ENCODE data around the gene ONECUT3.

The ONECUT3 gene

DNA sequence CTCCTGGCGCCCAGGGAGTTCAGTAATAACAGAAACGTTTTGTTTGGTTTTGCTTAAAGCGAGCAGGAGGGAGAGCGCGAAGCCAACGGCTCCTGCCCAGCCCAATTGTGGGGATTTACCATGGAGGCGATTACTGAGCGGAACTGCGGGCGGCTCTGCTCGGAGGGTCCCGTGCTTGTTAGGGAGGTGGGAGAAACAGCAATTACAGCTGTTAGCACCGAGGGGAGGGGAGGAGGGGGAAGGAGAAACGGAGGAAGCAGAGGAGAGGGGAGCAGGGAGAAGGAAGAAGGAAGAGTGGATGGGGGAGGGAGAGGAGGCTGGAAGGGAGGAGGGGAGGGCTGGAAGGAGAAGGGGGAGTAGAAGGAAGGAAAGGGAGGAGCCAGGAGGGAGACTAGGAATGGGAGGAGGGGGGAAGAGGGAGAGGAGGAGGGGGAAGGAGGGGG is 7.7 kb upstream of the ONECUT3 start (continued):
- TF ChIP-seq ZNF121 (tag by site-specific recombination; IDR thresholded peaks at IDR 0.05) (no peak), ZNF292 (tag by site-specific recombination; IDR thresholded peaks at IDR 0.05; ENCODE audit: borderline replicate concordance, low read depth) (no peak), ZNF157 (tag by site-specific recombination; IDR thresholded peaks at IDR 0.05) (no peak), ZNF544 (tag by site-specific recombination; IDR thresholded peaks at IDR 0.05) (no peak), ZNF624 (tag by site-specific recombination; IDR thresholded peaks at IDR 0.05) (no peak), ZNF23 (tag by site-specific recombination; IDR thresholded peaks at IDR 0.05; ENCODE audit: borderline replicate concordance) (no peak), ZFP41 (tag by site-specific recombination; IDR thresholded peaks at IDR 0.05; ENCODE audit: borderline replicate concordance) (no peak), ZNF248 (tag by site-specific recombination; IDR thresholded peaks at IDR 0.05) (no peak), ZNF560 (tag by site-specific recombination; IDR thresholded peaks at IDR 0.05; ENCODE audit: borderline replicate concordance) (no peak), ZNF670 (tag by site-specific recombination; IDR thresholded peaks at IDR 0.05; ENCODE audit: low read depth) (no peak), ZNF354C (tag by site-specific recombination; IDR thresholded peaks at IDR 0.05; ENCODE audit: borderline replicate concordance, low read depth) (no peak), ZNF366 (tag by site-specific recombination; conservative IDR thresholded peaks at IDR 0.05) (peak; percentile 81), ZNF555 (tag by site-specific recombination; conservative IDR thresholded peaks at IDR 0.05) (no peak), ZNF214 (tag by site-specific recombination; IDR thresholded peaks at IDR 0.05; ENCODE audit: borderline replicate concordance) (no peak), ZNF830 (tag by site-specific recombination; IDR thresholded peaks at IDR 0.05; ENCODE audit: low read depth) (no peak), ZSCAN23 (tag by site-specific recombination; IDR thresholded peaks at IDR 0.05) (no peak), ZNF664 (tag by site-specific recombination; IDR thresholded peaks at IDR 0.05) (no peak), YY2 (tag by site-specific recombination; IDR thresholded peaks at IDR 0.05) (no peak), HOXD13 (CRISPR knock-in tag; IDR thresholded peaks at IDR 0.05; ENCODE audit: borderline replicate concordance) (no peak), ZFP69B (tag by site-specific recombination; IDR thresholded peaks at IDR 0.05) (no peak), REPIN1 (tag by site-specific recombination; IDR thresholded peaks at IDR 0.05; ENCODE audit: low read depth) (no peak), ZNF558 (tag by site-specific recombination; IDR thresholded peaks at IDR 0.05) (no peak), ZBTB48 (tag by site-specific recombination; IDR thresholded peaks at IDR 0.05) (peak; percentile 47; the same call in 1 of the 2 replicates), ZNF37A (tag by site-specific recombination; IDR thresholded peaks at IDR 0.05) (no peak)
- TF ChIP-seq, protein P1, sequence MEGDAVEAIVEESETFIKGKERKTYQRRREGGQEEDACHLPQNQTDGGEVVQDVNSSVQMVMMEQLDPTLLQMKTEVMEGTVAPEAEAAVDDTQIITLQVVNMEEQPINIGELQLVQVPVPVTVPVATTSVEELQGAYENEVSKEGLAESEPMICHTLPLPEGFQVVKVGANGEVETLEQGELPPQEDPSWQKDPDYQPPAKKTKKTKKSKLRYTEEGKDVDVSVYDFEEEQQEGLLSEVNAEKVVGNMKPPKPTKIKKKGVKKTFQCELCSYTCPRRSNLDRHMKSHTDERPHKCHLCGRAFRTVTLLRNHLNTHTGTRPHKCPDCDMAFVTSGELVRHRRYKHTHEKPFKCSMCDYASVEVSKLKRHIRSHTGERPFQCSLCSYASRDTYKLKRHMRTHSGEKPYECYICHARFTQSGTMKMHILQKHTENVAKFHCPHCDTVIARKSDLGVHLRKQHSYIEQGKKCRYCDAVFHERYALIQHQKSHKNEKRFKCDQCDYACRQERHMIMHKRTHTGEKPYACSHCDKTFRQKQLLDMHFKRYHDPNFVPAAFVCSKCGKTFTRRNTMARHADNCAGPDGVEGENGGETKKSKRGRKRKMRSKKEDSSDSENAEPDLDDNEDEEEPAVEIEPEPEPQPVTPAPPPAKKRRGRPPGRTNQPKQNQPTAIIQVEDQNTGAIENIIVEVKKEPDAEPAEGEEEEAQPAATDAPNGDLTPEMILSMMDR (tag by site-specific recombination; IDR thresholded peaks at IDR 0.05), result no peak
- TF ChIP-seq, protein P2, sequence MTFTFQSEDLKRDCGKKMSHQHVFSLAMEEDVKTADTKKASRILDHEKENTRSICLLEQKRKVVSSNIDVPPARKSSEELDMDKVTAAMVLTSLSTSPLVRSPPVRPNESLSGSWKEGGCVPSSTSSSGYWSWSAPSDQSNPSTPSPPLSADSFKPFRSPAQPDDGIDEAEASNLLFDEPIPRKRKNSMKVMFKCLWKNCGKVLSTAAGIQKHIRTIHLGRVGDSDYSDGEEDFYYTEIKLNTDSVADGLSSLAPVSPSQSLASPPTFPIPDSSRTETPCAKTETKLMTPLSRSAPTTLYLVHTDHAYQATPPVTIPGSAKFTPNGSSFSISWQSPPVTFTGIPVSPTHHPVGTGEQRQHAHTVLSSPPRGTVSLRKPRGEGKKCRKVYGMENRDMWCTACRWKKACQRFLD (tag by site-specific recombination; IDR thresholded peaks at IDR 0.05), result no peak
- TF ChIP-seq, protein P3, sequence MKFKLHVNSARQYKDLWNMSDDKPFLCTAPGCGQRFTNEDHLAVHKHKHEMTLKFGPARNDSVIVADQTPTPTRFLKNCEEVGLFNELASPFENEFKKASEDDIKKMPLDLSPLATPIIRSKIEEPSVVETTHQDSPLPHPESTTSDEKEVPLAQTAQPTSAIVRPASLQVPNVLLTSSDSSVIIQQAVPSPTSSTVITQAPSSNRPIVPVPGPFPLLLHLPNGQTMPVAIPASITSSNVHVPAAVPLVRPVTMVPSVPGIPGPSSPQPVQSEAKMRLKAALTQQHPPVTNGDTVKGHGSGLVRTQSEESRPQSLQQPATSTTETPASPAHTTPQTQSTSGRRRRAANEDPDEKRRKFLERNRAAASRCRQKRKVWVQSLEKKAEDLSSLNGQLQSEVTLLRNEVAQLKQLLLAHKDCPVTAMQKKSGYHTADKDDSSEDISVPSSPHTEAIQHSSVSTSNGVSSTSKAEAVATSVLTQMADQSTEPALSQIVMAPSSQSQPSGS (tag by site-specific recombination; IDR thresholded peaks at IDR 0.05; ENCODE audit: low read depth), result no peak
- TF ChIP-seq, protein P4, sequence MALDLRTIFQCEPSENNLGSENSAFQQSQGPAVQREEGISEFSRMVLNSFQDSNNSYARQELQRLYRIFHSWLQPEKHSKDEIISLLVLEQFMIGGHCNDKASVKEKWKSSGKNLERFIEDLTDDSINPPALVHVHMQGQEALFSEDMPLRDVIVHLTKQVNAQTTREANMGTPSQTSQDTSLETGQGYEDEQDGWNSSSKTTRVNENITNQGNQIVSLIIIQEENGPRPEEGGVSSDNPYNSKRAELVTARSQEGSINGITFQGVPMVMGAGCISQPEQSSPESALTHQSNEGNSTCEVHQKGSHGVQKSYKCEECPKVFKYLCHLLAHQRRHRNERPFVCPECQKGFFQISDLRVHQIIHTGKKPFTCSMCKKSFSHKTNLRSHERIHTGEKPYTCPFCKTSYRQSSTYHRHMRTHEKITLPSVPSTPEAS (tag by site-specific recombination; IDR thresholded peaks at IDR 0.05), result no peak
- TF ChIP-seq, protein P5, sequence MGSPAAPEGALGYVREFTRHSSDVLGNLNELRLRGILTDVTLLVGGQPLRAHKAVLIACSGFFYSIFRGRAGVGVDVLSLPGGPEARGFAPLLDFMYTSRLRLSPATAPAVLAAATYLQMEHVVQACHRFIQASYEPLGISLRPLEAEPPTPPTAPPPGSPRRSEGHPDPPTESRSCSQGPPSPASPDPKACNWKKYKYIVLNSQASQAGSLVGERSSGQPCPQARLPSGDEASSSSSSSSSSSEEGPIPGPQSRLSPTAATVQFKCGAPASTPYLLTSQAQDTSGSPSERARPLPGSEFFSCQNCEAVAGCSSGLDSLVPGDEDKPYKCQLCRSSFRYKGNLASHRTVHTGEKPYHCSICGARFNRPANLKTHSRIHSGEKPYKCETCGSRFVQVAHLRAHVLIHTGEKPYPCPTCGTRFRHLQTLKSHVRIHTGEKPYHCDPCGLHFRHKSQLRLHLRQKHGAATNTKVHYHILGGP (tag by site-specific recombination; IDR thresholded peaks at IDR 0.05), result no peak
- TF ChIP-seq, protein P6, sequence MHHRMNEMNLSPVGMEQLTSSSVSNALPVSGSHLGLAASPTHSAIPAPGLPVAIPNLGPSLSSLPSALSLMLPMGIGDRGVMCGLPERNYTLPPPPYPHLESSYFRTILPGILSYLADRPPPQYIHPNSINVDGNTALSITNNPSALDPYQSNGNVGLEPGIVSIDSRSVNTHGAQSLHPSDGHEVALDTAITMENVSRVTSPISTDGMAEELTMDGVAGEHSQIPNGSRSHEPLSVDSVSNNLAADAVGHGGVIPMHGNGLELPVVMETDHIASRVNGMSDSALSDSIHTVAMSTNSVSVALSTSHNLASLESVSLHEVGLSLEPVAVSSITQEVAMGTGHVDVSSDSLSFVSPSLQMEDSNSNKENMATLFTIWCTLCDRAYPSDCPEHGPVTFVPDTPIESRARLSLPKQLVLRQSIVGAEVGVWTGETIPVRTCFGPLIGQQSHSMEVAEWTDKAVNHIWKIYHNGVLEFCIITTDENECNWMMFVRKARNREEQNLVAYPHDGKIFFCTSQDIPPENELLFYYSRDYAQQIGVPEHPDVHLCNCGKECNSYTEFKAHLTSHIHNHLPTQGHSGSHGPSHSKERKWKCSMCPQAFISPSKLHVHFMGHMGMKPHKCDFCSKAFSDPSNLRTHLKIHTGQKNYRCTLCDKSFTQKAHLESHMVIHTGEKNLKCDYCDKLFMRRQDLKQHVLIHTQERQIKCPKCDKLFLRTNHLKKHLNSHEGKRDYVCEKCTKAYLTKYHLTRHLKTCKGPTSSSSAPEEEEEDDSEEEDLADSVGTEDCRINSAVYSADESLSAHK (tag by site-specific recombination; IDR thresholded peaks at IDR 0.05), result no peak

Data from HEK293 (cell line).